NB4 (cell line): ENCODE measurements around the gene SWT1.

ENCODE experiments used
- DNase-seq: peaks from one replicate; pipeline ENCODE4 v3.0.0; 2010; ENCODE audit warnings: low read depth
- H3K4me3 ChIP-seq: one replicate; pipeline ENCODE4 v1.5.1; 2011; ENCODE audit warnings: mild to moderate bottlenecking, low read depth, low read length, moderate library complexity
- MAX ChIP-seq: IDR thresholded peaks from 2 replicates; pipeline ENCODE4 v1.6.1; 2011; ENCODE audit warnings: low read depth, low read length
- MYC ChIP-seq: IDR thresholded peaks from 2 replicates; pipeline ENCODE4 v1.6.1; 2011; ENCODE audit warnings: low read depth, low read length
- POLR2A ChIP-seq: IDR thresholded peaks from 2 replicates; pipeline ENCODE4 v1.6.1; 2011; ENCODE audit warnings: mild to moderate bottlenecking; ENCODE audit not compliant: insufficient read length; ENCODE audit errors: extremely low read depth
- TF ChIP-seq, protein P1 (sequence below): IDR thresholded peaks from one replicate; pipeline ENCODE4 v1.5.1; 2012; ENCODE audit warnings: low read depth, low read length

The SWT1 gene, protein sequence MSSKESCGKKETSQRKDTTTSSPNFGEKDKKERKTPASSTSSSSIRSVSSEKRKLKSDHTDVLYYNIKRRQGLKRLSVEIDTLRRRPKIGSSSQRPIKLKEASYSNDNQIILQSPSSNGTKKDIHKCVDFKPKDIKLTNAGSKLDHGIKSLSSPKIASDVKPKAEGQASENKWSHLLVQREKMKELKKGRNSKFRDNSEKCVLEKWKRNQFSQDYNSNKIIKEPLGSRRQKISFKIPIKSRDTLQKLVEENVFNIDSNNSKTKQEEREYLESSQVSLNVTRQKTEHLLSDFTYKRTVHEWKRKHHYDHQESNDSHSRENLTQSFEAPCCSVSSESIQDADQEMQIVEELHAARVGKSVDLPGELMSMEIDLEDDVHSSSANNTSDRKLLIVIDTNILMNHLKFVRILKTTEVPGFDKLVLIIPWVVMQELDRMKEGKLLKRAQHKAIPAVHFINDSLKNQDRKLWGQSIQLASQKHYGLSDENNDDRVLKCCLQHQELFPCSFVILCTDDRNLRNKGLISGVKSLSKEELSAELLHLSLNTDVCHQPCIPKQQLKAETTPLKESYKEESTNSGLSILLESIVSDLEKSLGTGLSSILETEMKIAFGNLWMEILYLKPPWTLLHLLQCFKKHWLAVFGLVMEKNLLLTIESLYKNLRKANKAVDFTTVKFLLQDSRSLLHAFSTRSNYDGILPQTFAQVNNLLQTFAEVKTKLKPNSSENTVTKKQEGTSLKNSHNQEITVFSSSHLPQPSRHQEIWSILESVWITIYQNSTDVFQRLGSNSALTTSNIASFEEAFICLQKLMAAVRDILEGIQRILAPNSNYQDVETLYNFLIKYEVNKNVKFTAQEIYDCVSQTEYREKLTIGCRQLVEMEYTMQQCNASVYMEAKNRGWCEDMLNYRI

DNA sequence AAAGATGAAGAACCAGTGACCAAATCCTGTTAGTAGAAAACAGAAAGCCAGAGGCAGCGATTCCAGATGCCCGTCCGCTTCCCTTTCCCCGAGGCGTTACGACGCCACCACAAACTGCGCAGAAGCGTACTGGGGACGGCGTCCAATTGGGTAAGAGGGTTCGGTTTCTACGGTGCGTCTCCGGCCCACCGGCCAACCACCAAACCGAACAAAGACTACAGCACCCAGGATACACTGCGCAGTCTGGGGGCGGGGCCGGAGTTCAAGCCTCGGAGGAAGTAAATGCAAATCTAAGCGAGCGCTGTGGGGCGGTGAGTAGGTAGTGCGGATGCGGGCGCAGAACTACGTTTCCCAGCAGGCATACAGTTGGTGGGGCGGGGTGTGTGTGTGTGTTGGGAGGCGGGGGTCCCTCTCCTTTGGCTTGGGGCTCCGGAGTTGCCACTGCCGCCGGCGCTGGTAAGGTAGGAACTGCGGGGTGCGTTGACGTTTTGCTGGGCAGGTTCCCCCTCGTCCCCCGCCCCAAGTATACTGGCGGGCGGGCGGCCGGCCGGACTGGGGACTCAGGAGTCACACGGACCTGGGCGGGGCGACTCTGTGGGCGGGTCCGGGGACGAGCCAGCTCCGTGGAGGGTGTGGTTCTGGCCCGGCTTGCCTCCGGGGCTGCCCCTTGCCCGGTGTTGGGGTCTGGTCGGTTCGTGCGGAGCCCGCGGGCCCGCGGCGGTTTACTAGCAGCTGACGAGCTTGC lies at the start of gene SWT1, which contains the start of gene TRMT1L:
Gene SWT1 (plus strand): TSS at position 314 of the 745 bp plus-strand sequence. CDS start 3,675 bp downstream, outside the sequence.
Gene TRMT1L (minus strand): TSS at position 100 of the 745 bp plus-strand sequence. CDS start 241 bp downstream, outside the sequence.
- peak; percentile 99 for DNase-seq
- peak; percentile 3; the same call in 1 of the 2 replicates for TF ChIP-seq MAX
- TF ChIP-seq POLR2A, result peak; percentile 86
- TF ChIP-seq MYC, result no peak
- peak within 1 kb of the TSS; percentile 92 for H3K4me3 ChIP-seq

GRCh38 chr1:185108321-185108720 lies 48.6 kb upstream of the SWT1 start:
- peak; percentile 8 for DNase-seq
- TF ChIP-seq POLR2A, result no peak
- no peak for TF ChIP-seq MYC
- no peak for TF ChIP-seq MAX
- H3K4me3 ChIP-seq, result no peak overlapping the region

DNA sequence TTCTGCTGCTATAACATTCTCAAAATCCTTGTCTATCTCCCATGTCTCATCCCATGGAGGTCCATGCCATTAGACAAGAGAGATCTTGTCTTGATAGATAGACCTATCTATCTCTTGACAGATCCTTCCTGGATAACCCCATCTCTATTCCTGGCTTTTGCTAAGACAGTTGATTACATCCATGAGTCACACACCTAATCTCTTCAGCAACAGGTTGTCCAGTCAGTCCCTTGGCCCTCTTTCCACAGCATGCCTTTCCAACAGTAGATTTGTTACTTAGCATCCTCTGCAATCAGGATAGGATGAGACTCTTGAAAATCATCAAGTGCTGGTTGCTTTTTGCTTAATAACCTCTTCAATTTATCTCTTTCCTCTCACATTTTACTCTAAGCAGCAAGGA lies 46.8 kb upstream of the SWT1 start:
- H3K4me3 ChIP-seq, result no peak overlapping the region
- TF ChIP-seq MAX (no peak), MYC (no peak), POLR2A (no peak)
- TF ChIP-seq, protein P1, sequence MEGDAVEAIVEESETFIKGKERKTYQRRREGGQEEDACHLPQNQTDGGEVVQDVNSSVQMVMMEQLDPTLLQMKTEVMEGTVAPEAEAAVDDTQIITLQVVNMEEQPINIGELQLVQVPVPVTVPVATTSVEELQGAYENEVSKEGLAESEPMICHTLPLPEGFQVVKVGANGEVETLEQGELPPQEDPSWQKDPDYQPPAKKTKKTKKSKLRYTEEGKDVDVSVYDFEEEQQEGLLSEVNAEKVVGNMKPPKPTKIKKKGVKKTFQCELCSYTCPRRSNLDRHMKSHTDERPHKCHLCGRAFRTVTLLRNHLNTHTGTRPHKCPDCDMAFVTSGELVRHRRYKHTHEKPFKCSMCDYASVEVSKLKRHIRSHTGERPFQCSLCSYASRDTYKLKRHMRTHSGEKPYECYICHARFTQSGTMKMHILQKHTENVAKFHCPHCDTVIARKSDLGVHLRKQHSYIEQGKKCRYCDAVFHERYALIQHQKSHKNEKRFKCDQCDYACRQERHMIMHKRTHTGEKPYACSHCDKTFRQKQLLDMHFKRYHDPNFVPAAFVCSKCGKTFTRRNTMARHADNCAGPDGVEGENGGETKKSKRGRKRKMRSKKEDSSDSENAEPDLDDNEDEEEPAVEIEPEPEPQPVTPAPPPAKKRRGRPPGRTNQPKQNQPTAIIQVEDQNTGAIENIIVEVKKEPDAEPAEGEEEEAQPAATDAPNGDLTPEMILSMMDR, result no peak
- no peak for DNase-seq

GRCh38 chr1:185111873-185112272 lies 45.1 kb upstream of the SWT1 start:
- no peak overlapping the region for H3K4me3 ChIP-seq
- DNase-seq, result no peak
- TF ChIP-seq MYC (no peak), POLR2A (no peak), MAX (no peak)
- TF ChIP-seq, protein P1, result no peak

DNA sequence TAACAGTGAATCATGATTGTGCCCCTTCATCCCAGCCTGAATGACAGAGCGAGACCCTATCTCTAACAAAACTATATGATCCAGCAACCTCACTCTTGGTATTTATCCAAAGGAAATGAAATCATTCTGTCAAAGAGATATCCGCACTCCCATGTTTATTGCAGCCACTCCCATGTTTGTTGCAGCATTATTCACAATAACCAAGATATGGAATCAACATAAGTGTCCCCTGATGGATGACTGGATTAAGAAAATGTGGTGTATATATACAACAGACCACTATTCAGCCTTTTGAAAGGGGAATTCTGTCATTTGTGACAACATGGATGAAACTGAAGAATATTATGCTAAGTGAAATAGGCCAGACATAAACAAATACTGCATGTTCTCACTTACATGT lies 44.6 kb upstream of the SWT1 start:
- TF ChIP-seq, protein P1, result no peak
- TF ChIP-seq MAX, result no peak
- no peak for TF ChIP-seq POLR2A
- DNase-seq, result no peak
- no peak overlapping the region for H3K4me3 ChIP-seq

DNA sequence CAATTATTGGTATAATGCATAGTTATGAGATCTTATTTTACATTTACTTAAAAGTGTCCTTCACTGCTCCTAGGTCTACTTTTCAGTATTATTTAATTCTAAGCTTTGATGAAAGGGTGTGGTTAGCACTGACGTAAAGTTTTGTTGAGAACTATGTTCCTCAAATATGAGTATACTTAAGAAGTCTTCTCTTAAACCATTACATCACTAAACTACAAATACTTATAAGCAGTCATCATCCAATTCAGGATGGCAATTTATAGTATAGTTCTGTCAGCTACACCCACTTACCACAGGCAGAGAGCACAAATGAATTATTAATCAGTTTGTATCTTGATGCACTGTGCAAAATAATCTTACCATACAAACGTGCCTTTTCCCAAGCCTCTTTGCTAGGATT lies 27.3 kb upstream of the SWT1 start:
- TF ChIP-seq MAX, result no peak
- TF ChIP-seq, protein P1, result no peak
- TF ChIP-seq POLR2A, result no peak
- no peak for TF ChIP-seq MYC
- H3K4me3 ChIP-seq, result no peak overlapping the region
- DNase-seq, result no peak
